Endothelial cell of umbilical vein (primary cell): ENCODE results near the gene KCNK1. TPM values are rescaled to one million over a fixed set of nuclear protein-coding genes. Genes with fewer than 3 reads are reported as not detected.

Experiments
- BruUV-seq: library from RNA; stranded (reverse); fragments of 400-500 nt; replicated peaks from 2 replicates; lab custom pipeline; 2021; lab: Mats Ljungman, UMichigan
- CTCF ChIA-PET: fragments of 300-600, 350-600 bp; sonication (Branson Sonifier 250); formaldehyde crosslinking; loops from one replicate; lab custom pipeline; 2021; ENCODE audit warnings: antibody characterized with exemption, inconsistent platforms; lab: Charles Lee
- POLR2A ChIA-PET: fragments of 300-600, 350-600 bp; sonication (Branson Sonifier 250); formaldehyde crosslinking; loops from one replicate; lab custom pipeline; 2021; ENCODE audit warnings: antibody characterized with exemption, inconsistent platforms; lab: Charles Lee
- DNase-seq: peaks from one replicate; pipeline ENCODE4 v3.0.0-alpha.2; 2011; ENCODE audit warnings: low read depth, low spot score
- FAIRE-seq: peaks from 2 replicates; lab custom pipeline; 2011; peaks lifted over from hg19 to GRCh38; lab: Jason Lieb, UNC
- H2AFZ ChIP-seq: 2 replicates; pipeline ENCODE4 v1.6.0; 2012; ENCODE audit warnings: low read depth, low read length, control low read depth, inconsistent platforms
- H3K27ac ChIP-seq: 2 replicates; pipeline ENCODE4 v1.5.1; 2011; ENCODE audit warnings: low read depth, mild to moderate bottlenecking, control low read depth, low read length, moderate library complexity; ENCODE audit not compliant: insufficient read depth
- H3K27me3 ChIP-seq, 2 experiments: 2 replicates each; pipeline versions ENCODE4 v1.6.0 to v1.6.1; 2011; ENCODE audit warnings: low read length in 2 of 2, mixed read lengths in 1 of 2; ENCODE audit not compliant: control insufficient read depth in 2 of 2, insufficient read depth in 2 of 2
- H3K36me3 ChIP-seq, 2 experiments: 2 replicates in 1 of 2; 3 replicates in 1 of 2; pipeline ENCODE4 v1.5.1; 2011; ENCODE audit warnings: low read length in 2 of 2, mild to moderate bottlenecking in 1 of 2, moderate library complexity in 1 of 2; ENCODE audit not compliant: control insufficient read depth in 2 of 2, insufficient read depth in 2 of 2; ENCODE audit errors: extremely low read depth in 1 of 2
- H3K4me1 ChIP-seq: 3 replicates; pipeline ENCODE4 v1.5.1; 2011; ENCODE audit warnings: mild to moderate bottlenecking, low read length; ENCODE audit not compliant: control insufficient read depth, insufficient read depth; ENCODE audit errors: extremely low read depth
- H3K4me2 ChIP-seq: 2 replicates; pipeline ENCODE4 v1.6.1; 2011; ENCODE audit warnings: low read length, control low read depth, mixed read lengths; ENCODE audit not compliant: insufficient read depth
- H3K4me3 ChIP-seq, 3 experiments: fragments of 200-600 bp in 1 of 3; sonication (generic), shearing (Covaris generic) in 1 of 3; replicated peaks in 1 of 3; 2 replicates each; pipeline ENCODE4 v1.5.1; 2011 to 2016; ENCODE audit warnings: control low read depth in 3 of 3, low read length in 3 of 3, mild to moderate bottlenecking in 2 of 3, inconsistent platforms in 1 of 3, low read depth in 1 of 3, moderate library complexity in 1 of 3; ENCODE audit not compliant: insufficient read depth in 1 of 3
- H3K79me2 ChIP-seq: 2 replicates; pipeline ENCODE4 v1.6.0; 2012; ENCODE audit warnings: low read length, inconsistent platforms; ENCODE audit not compliant: control insufficient read depth, insufficient read depth
- H3K9ac ChIP-seq: replicated peaks from 2 replicates; pipeline ENCODE3; 2011; ENCODE audit warnings: low read length, control low read depth; ENCODE audit not compliant: insufficient read depth; ENCODE audit errors: extremely low read depth
- H3K9me1 ChIP-seq: replicated peaks from 3 replicates; pipeline ENCODE4 v1.6.0; 2011; ENCODE audit warnings: mild to moderate bottlenecking, low read length; ENCODE audit not compliant: control insufficient read depth, insufficient read depth; ENCODE audit errors: extremely low read depth
- H3K9me3 ChIP-seq: replicated peaks from 2 replicates; pipeline ENCODE4 v1.5.1; 2012; ENCODE audit warnings: low read length, inconsistent platforms; ENCODE audit not compliant: control insufficient read depth, insufficient read depth
- H4K20me1 ChIP-seq: replicated peaks from 2 replicates; pipeline ENCODE3; 2011; ENCODE audit warnings: mild to moderate bottlenecking, low read length; ENCODE audit not compliant: control insufficient read depth, insufficient read depth; ENCODE audit errors: extremely low read depth
- CTCF ChIP-seq, 2 donors: IDR thresholded peaks; 1 replicate in 1 of 2; 2 replicates in 1 of 2; pipeline ENCODE4 v1.5.1; 2011; ENCODE audit warnings: low read length in 2 of 2, mild to moderate bottlenecking in 2 of 2, moderate library complexity in 2 of 2, control low read depth in 1 of 2, inconsistent platforms in 1 of 2, low read depth in 1 of 2; ENCODE audit not compliant: insufficient read depth in 1 of 2; ENCODE audit errors: extremely low read depth in 1 of 2
- EZH2 ChIP-seq: IDR thresholded peaks from 2 replicates; pipeline ENCODE4 v1.6.1; 2012; ENCODE audit warnings: borderline replicate concordance, low read depth, mild to moderate bottlenecking, moderate library complexity, low read length, inconsistent platforms; ENCODE audit not compliant: severe bottlenecking
- FOS ChIP-seq: IDR thresholded peaks from 2 replicates; pipeline ENCODE4 v1.6.1; 2011; ENCODE audit warnings: mild to moderate bottlenecking, low read length, moderate library complexity, borderline replicate concordance; ENCODE audit not compliant: insufficient read depth
- GATA2 ChIP-seq: IDR thresholded peaks from 2 replicates; pipeline ENCODE4 v1.7.0; 2011; ENCODE audit warnings: low read depth, mild to moderate bottlenecking, moderate library complexity, mixed read lengths, low read length; ENCODE audit not compliant: insufficient read length, insufficient read depth
- JUN ChIP-seq: IDR thresholded peaks from 2 replicates; pipeline ENCODE4 v1.6.1; 2011; ENCODE audit warnings: borderline replicate concordance, low read depth; ENCODE audit not compliant: insufficient read length, insufficient read depth
- MYC ChIP-seq: IDR thresholded peaks from one replicate; pipeline ENCODE4 v1.6.1; 2011; ENCODE audit warnings: mild to moderate bottlenecking, low read depth, low read length
- POLR2A ChIP-seq: IDR thresholded peaks from 2 replicates; pipeline ENCODE4 v1.6.1; 2012; ENCODE audit warnings: low read depth, mild to moderate bottlenecking, control low read depth, low read length
- POLR2AphosphoS5 ChIP-seq: IDR thresholded peaks from 2 replicates; pipeline ENCODE4 v1.6.1; 2012; ENCODE audit warnings: low read depth, mild to moderate bottlenecking, control low read depth, low read length, moderate library complexity; ENCODE audit not compliant: insufficient read depth
- dilution Hi-C: fragments of 300-500 bp; cut with MboI; formaldehyde crosslinking; loops from one replicate; pipeline ENCODE4 v1.15.0; 2019; ENCODE audit warnings: low sequenced_read_pairs; ENCODE audit not compliant: extremely low pct_ligation_motif_present
- intact Hi-C: fragments of 100-400 bp; cut with micrococcal nuclease; formaldehyde crosslinking; loops from one replicate; pipeline ENCODE4 v1.10.0; 2022
- polyA plus RNA-seq, 4 experiments: library from polyadenylated mRNA; depleted of rRNA in 3 of 4; stranded (reverse) in 3 of 4; unstranded in 1 of 4; fragments of >200 nt; gene quantifications; 2 replicates each; pipeline versions ENCODE4 v1.2.1 to v1.2.3, GENCODE V29; 2011 to 2012; ENCODE audit warnings: missing spikeins in 1 of 4
- total RNA-seq: library from RNA; stranded (reverse); gene quantifications from 2 replicates; pipeline ENCODE4 v1.2.3, GENCODE V29; 2021
- TF ChIP-seq, protein P1 (sequence below): IDR thresholded peaks from 2 replicates; pipeline ENCODE4 v1.6.1; 2011; ENCODE audit not compliant: insufficient read depth, insufficient read length

Gene KCNK1
- total and polyA plus RNA-seq, 2 donors (not counting 3 experiments of a cell fraction or from before 2014, with no cell fraction given): 0.83 to 2.8 TPM

DNA sequence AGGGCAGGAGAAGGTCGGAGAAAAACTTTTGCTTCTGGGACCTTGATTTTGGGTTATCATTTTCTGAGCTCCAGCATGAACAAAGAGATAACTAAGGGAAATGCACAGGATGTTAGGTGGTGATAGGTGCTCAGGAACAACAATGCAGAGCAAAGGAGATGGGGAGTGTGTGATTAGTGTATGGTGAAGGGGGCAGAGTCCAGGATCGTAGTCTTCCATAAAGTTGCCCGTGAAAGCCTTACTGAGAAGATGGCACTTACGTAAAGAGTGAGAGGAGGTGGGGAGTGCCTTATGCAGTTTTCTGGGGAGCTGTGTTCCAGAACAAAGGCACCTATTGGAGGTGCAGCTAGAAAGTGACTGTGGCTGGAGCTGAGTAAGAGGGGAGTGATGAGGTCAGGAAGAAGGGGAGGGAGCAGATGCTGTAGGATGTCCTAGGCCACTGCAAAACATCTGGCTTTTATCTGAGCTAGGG, 11.6 kb downstream of the KCNK1 start:
- H3K4me3 ChIP-seq: no peak overlapping the region
- ChIA-PET CTCF (no interaction called here), POLR2A (no interaction called here)
- no peaks in the 10 kb centered on the region for H3K79me2 ChIP-seq
- TF ChIP-seq POLR2A (no peak), POLR2AphosphoS5 (no peak), CTCF (IDR thresholded peaks at IDR 0.05; ENCODE audit: extremely low read depth in 1 of 2, insufficient read depth in 1 of 2, low read depth in 1 of 2, low read length in 2 of 2) (no peak), EZH2 (no peak), JUN (no peak), MYC (no peak), GATA2 (no peak), FOS (no peak)
- TF ChIP-seq, protein P1, sequence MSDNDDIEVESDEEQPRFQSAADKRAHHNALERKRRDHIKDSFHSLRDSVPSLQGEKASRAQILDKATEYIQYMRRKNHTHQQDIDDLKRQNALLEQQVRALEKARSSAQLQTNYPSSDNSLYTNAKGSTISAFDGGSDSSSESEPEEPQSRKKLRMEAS: no peak
- DNase-seq (no peak), FAIRE-seq (no peak)
- intact Hi-C loops: no loop called here
- H3K36me3 ChIP-seq: no peaks in the 10 kb centered on the region
- H3K4me1 ChIP-seq: no peaks in the 10 kb centered on the region
- H3K9ac ChIP-seq: no peak overlapping the region
- H3K27me3 ChIP-seq: no peaks in the 10 kb centered on the region
- no peak overlapping the region for H3K4me2 ChIP-seq
- H3K9me3 ChIP-seq: no peaks in the 10 kb centered on the region
- H4K20me1 ChIP-seq: no peaks in the 10 kb centered on the region
- no TSS peak for BruUV-seq
- H2AFZ ChIP-seq: no peak overlapping the region
- H3K27ac ChIP-seq: no peak overlapping the region
- dilution Hi-C loops: no loop called here
- no peaks in the 10 kb centered on the region for H3K9me1 ChIP-seq
